Keratinocyte (primary cell): ENCODE data around the gene ATL1.

Source experiments
- CTCF ChIP-seq, 3 experiments: IDR thresholded peaks in 1 of 3; conservative IDR thresholded peaks in 1 of 3; optimal IDR thresholded peaks in 1 of 3; 2 replicates in 2 of 3; 3 replicates in 1 of 3; pipeline versions ENCODE3 to v1.5.1; 2011; ENCODE audit warnings: low read length in 3 of 3, mild to moderate bottlenecking in 3 of 3, moderate library complexity in 2 of 3, control low read depth in 1 of 3, inconsistent platforms in 1 of 3; ENCODE audit not compliant: insufficient read depth in 2 of 3; ENCODE audit errors: extremely low read depth in 1 of 3
- EZH2 ChIP-seq: IDR thresholded peaks from one replicate; pipeline ENCODE4 v1.6.1; 2012; ENCODE audit warnings: inconsistent platforms, mild to moderate bottlenecking, low read length, moderate library complexity

- TF ChIP-seq CTCF (optimal IDR thresholded peaks at IDR 0.05 in 1 of 3, IDR thresholded peaks at IDR 0.05 in 1 of 3, conservative IDR thresholded peaks at IDR 0.05 in 1 of 3; ENCODE audit: extremely low read depth in 1 of 3, insufficient read depth in 2 of 3, low read length in 3 of 3) (no peak), EZH2 (no peak)
Measured at GRCh38 chr14:50657753-50658152, 97.8 kb downstream of the ATL1 start.
